MM.1S (cell line): ENCODE data around the gene GALNT7.

ENCODE experiments used
- DNase-seq: peaks from one replicate; pipeline ENCODE4 v3.0.0-alpha.2; 2015
- H2AFZ ChIP-seq: fragments of 300-600 bp; sonication (generic); 2 replicates; pipeline ENCODE4 v1.6.0; 2016; ENCODE audit warnings: antibody characterized with exemption, low read length
- H3F3A ChIP-seq: fragments of 300-600 bp; sonication (generic); 2 replicates; pipeline ENCODE4 v1.6.1; 2016; ENCODE audit warnings: mild to moderate bottlenecking, antibody characterized with exemption, low read length, moderate library complexity, mixed read lengths; ENCODE audit not compliant: insufficient read depth
- H3K27ac ChIP-seq: fragments of 300-600 bp; sonication (generic); 2 replicates; pipeline ENCODE4 v1.5.1; 2016; ENCODE audit warnings: mild to moderate bottlenecking, low read length
- H3K27me3 ChIP-seq: fragments of 300-600 bp; sonication (generic); replicated peaks from 2 replicates; pipeline ENCODE4 v1.6.0; 2016; ENCODE audit warnings: low read length; ENCODE audit not compliant: insufficient read depth
- H3K36me3 ChIP-seq: fragments of 300-600 bp; sonication (generic); replicated peaks from 2 replicates; pipeline ENCODE4 v1.6.1; 2016; ENCODE audit warnings: mild to moderate bottlenecking, low read length, mixed read lengths; ENCODE audit not compliant: insufficient read depth
- H3K4me1 ChIP-seq: fragments of 300-600 bp; sonication (generic); 2 replicates; pipeline ENCODE4 v1.6.1; 2016; ENCODE audit warnings: low read length, mixed read lengths
- H3K4me2 ChIP-seq: fragments of 300-600 bp; sonication (generic); 2 replicates; pipeline ENCODE4 v1.6.0; 2016; ENCODE audit warnings: low read depth, low read length
- H3K4me3 ChIP-seq: fragments of 300-600 bp; sonication (generic); 2 replicates; pipeline ENCODE4 v1.5.1; 2016; ENCODE audit warnings: low read length, mixed read lengths
- H3K79me2 ChIP-seq: fragments of 300-600 bp; sonication (generic); 2 replicates; pipeline ENCODE4 v1.6.1; 2016; ENCODE audit warnings: mixed run types, low read length, mixed read lengths
- H3K9ac ChIP-seq: fragments of 300-600 bp; sonication (generic); 2 replicates; pipeline ENCODE4 v1.6.1; 2016; ENCODE audit warnings: low read length, mixed read lengths
- H3K9me2 ChIP-seq: fragments of 300-600 bp; sonication (generic); replicated peaks from 2 replicates; pipeline ENCODE4 v1.6.1; 2016; ENCODE audit warnings: mild to moderate bottlenecking, low read length, mixed read lengths; ENCODE audit not compliant: insufficient read depth
- H3K9me3 ChIP-seq: fragments of 300-600 bp; sonication (generic); replicated peaks from 2 replicates; pipeline ENCODE4 v1.6.1; 2016; ENCODE audit warnings: mild to moderate bottlenecking, low read length, mixed read lengths; ENCODE audit not compliant: insufficient read depth
- H4K20me1 ChIP-seq: fragments of 300-600 bp; sonication (generic); 2 replicates; pipeline ENCODE4 v1.6.1; 2016; ENCODE audit warnings: mild to moderate bottlenecking, low read length, moderate library complexity, mixed read lengths; ENCODE audit not compliant: insufficient read depth
- CTCF ChIP-seq: fragments of 300-600 bp; sonication (generic); IDR thresholded peaks from 2 replicates; pipeline ENCODE4 v1.5.1; 2016; ENCODE audit warnings: antibody characterized with exemption, low read length, mixed read lengths
- EZH2 ChIP-seq: fragments of 300-600 bp; sonication (generic); optimal IDR thresholded peaks from 2 replicates; pipeline ENCODE3; 2017; ENCODE audit warnings: low read depth, mild to moderate bottlenecking, antibody characterized with exemption, low read length, mixed read lengths
- EZH2phosphoT487 ChIP-seq: fragments of 300-600 bp; sonication (generic); IDR thresholded peaks from 2 replicates; pipeline ENCODE4 v1.6.1; 2018; ENCODE audit warnings: antibody characterized with exemption, low read length

GALNT7 gene

GRCh38 chr4:173200103-173200884 lies 31.7 kb downstream of the GALNT7 start:
- no peak for TF ChIP-seq EZH2phosphoT487
- Histone ChIP-seq H3K4me3 (no peak overlapping the region), H3K36me3 (no peaks in the 10 kb centered on the region), H3K27me3 (no peaks in the 10 kb centered on the region), H3K9me3 (no peaks in the 10 kb centered on the region), H3K9me2 (no peaks in the 10 kb centered on the region), H3K79me2 (peaks cover 19% of the 10 kb centered on the region; the same call in 1 of the 2 replicates), H2AFZ (no peak overlapping the region), H3K27ac (no peak overlapping the region), H3K4me1 (no peaks in the 10 kb centered on the region), H3K4me2 (no peak overlapping the region), H4K20me1 (no peaks in the 10 kb centered on the region), H3F3A (no peaks in the 10 kb centered on the region), H3K9ac (no peak overlapping the region)
- DNase-seq, result no peak

- TF ChIP-seq EZH2 (no peak), CTCF (no peak), EZH2phosphoT487 (no peak)
- no peaks in the 10 kb centered on the region for H3K36me3 ChIP-seq
- no peaks in the 10 kb centered on the region for H3K9me3 ChIP-seq
- H3K4me3 ChIP-seq, result no peak overlapping the region
- no peak overlapping the region for H2AFZ ChIP-seq
- peaks cover 19% of the 10 kb centered on the region; the same call in 1 of the 2 replicates for H3K79me2 ChIP-seq
- no peak overlapping the region for H3K9ac ChIP-seq
- H3K27me3 ChIP-seq, result no peaks in the 10 kb centered on the region
- no peak overlapping the region for H3K4me2 ChIP-seq
- H3K4me1 ChIP-seq, result no peaks in the 10 kb centered on the region
- no peaks in the 10 kb centered on the region for H3F3A ChIP-seq
- H3K27ac ChIP-seq, result no peak overlapping the region
- no peaks in the 10 kb centered on the region for H4K20me1 ChIP-seq
- DNase-seq, result no peak
- no peaks in the 10 kb centered on the region for H3K9me2 ChIP-seq
Observed at GRCh38 chr4:173202395-173202794, 33.8 kb downstream of the GALNT7 start.

DNA sequence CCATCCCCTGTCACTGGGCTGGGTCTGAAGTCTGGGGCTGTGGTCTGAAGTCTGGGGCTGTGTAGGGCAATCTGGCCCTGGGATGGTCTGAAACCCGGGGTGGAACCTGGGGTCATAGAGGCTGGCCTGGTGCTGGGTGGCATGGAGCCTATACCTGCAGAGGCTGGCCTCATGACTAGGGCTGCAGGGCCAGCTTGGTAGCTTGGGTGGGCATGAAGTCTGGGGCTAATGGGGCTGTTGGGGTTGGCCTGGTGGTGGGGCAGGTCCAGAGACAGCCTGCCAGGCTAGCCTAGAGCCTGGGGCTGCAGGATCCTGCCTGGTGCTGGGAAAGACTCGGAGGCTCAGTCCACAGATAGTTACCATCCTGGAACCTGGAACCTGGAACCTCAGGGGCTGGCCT lies 37.0 kb downstream of the GALNT7 start:
- H3K79me2 ChIP-seq, result peaks cover 13% of the 10 kb centered on the region; the same call in 1 of the 2 replicates

More for the DNA sequence above, 37.0 kb downstream of the GALNT7 start:
- TF ChIP-seq EZH2 (no peak), EZH2phosphoT487 (no peak), CTCF (no peak)
- Histone ChIP-seq H2AFZ (no peak overlapping the region), H3K9me2 (no peaks in the 10 kb centered on the region), H3F3A (no peaks in the 10 kb centered on the region), H3K4me3 (no peak overlapping the region), H3K36me3 (no peaks in the 10 kb centered on the region), H3K9ac (no peak overlapping the region), H3K9me3 (no peaks in the 10 kb centered on the region), H3K4me2 (no peak overlapping the region), H3K27me3 (no peaks in the 10 kb centered on the region), H3K27ac (no peak overlapping the region), H3K4me1 (no peaks in the 10 kb centered on the region), H4K20me1 (no peaks in the 10 kb centered on the region)
- no peak for DNase-seq
